T-cell (primary cell): Measurements from ENCODE around the gene MYMK. TPM values are rescaled to one million over a fixed set of nuclear protein-coding genes. Genes with fewer than 3 reads are reported as not detected.

Experiments
- ATAC-seq, 4 experiments: fragments of 200-7000 bp in 3 of 4; fragments of 150-1000 bp in 1 of 4; cut with Tn5 transposase; replicated peaks in 1 of 4; 1 replicate in 3 of 4; 2 replicates in 1 of 4; pipeline ENCODE4 v1.10.0; 2021; ENCODE audit warnings: moderate library complexity in 3 of 4, mild to moderate bottlenecking in 2 of 4, moderate number of reproducible peaks in 1 of 4
- CTCF ChIA-PET, 2 donors: fragments of 300-600 bp; sonication (Branson Sonifier 250); formaldehyde crosslinking; loops; one replicate each; lab custom pipeline; 2022; ENCODE audit warnings: antibody characterized with exemption in 2 of 2; lab: Charles Lee
- POLR2A ChIA-PET, 2 donors: fragments of 300-600 bp; sonication (Branson Sonifier 250); formaldehyde crosslinking; loops; one replicate each; lab custom pipeline; 2022; ENCODE audit warnings: antibody characterized with exemption in 2 of 2; lab: Charles Lee
- DNase-seq, 35 experiments: peaks; one replicate each; pipeline versions ENCODE4 v3.0.0 to v3.0.0-alpha.2; 2013 to 2023
- H3K27ac ChIP-seq: one replicate; pipeline ENCODE4 v1.5.1; 2013; ENCODE audit warnings: low read length
- H3K27me3 ChIP-seq, 2 experiments: replicated peaks in 1 of 2; 1 replicate in 1 of 2; 2 replicates in 1 of 2; pipeline versions ENCODE4 v1.6.1 to v1.7.0; 2013; ENCODE audit warnings: low read length in 1 of 2, mixed read lengths in 1 of 2; ENCODE audit not compliant: control insufficient read depth in 2 of 2, insufficient read depth in 2 of 2; ENCODE audit errors: extremely low read depth in 1 of 2
- H3K36me3 ChIP-seq, 2 donors: 1 replicate in 1 of 2; 2 replicates in 1 of 2; pipeline versions ENCODE4 v1.6.1 to v1.7.0; 2013; ENCODE audit warnings: low read length in 1 of 2; ENCODE audit not compliant: control insufficient read depth in 2 of 2, insufficient read depth in 1 of 2; ENCODE audit errors: extremely low read depth in 1 of 2
- H3K4me1 ChIP-seq, 2 experiments: 1 replicate in 1 of 2; 2 replicates in 1 of 2; pipeline versions ENCODE4 v1.6.1 to v1.7.0; 2013; ENCODE audit warnings: low read length in 2 of 2, mixed read lengths in 1 of 2; ENCODE audit not compliant: insufficient read depth in 2 of 2, control insufficient read depth in 1 of 2; ENCODE audit errors: extremely low read depth in 1 of 2
- H3K4me3 ChIP-seq, 2 donors: 1 replicate in 1 of 2; 2 replicates in 1 of 2; pipeline versions ENCODE4 v1.5.1 to v1.7.0; 2013; ENCODE audit warnings: mild to moderate bottlenecking in 2 of 2, low read length in 1 of 2, moderate library complexity in 1 of 2; ENCODE audit not compliant: control insufficient read depth in 1 of 2; ENCODE audit errors: extremely low read depth in 1 of 2
- H3K9me3 ChIP-seq: 2 replicates; pipeline ENCODE4 v1.7.0; 2013
- H3K27ac Mint-ChIP-seq, 2 donors: one replicate each; pipeline ENCODE4 v1.8.0; 2020 to 2021; ENCODE audit warnings: mild to moderate bottlenecking in 2 of 2, mixed read lengths in 2 of 2
- H3K27me3 Mint-ChIP-seq, 2 donors: one replicate each; pipeline ENCODE4 v1.8.0; 2021 to 2022; ENCODE audit warnings: mixed read lengths in 2 of 2
- H3K36me3 Mint-ChIP-seq: one replicate; pipeline ENCODE4 v1.8.0; 2021; ENCODE audit warnings: mixed read lengths
- H3K4me1 Mint-ChIP-seq, 3 donors: one replicate each; pipeline ENCODE4 v1.8.0; 2020 to 2022; ENCODE audit warnings: mixed read lengths in 3 of 3, mild to moderate bottlenecking in 1 of 3
- H3K4me3 Mint-ChIP-seq, 3 donors: one replicate each; pipeline ENCODE4 v1.8.0; 2020 to 2022; ENCODE audit warnings: mild to moderate bottlenecking in 3 of 3, mixed read lengths in 3 of 3, moderate library complexity in 3 of 3
- H3K9me3 Mint-ChIP-seq, 3 donors: one replicate each; pipeline ENCODE4 v1.8.0; 2020 to 2022; ENCODE audit warnings: mixed read lengths in 3 of 3
- WGBS: methylation state at CpG from one replicate; pipeline ENCODE4 v1.1.5; 2013; ENCODE audit warnings: missing lambda C conversion rate; ENCODE audit not compliant: insufficient coverage; 5-methylcytosine and 5-hydroxymethylcytosine counted together
- total RNA-seq, 35 experiments: library from RNA in 6 of 35; stranded (reverse) in 6 of 35; fragments of 120-200 nt in 1 of 35; gene quantifications; one replicate each; pipeline versions ENCODE4 v1.2.1 to v1.2.4 and lab custom pipeline; 2013 to 2026

The MYMK gene
- total RNA-seq, 5 donors from 2014 or later (not counting 1 experiment from before 2014, with no cell fraction given): not detected

DNA sequence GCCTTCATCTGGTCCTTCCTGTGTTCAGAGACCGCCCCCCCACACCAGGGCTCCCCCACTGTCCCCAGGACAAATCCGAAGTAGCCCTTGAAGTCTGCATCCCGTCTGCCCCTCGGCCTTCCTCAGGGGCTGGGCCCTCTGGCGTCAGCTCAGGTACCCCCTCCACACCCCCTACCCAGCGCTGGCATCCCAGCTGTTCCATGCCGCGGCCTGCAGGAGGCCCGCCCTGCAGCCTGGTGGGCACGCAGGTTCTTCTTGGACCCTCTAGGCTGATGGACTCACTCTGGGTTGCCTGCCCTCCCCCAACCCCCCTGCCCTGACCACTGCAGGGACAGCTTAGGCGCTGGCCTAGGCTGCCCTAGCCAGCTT, 52.5 kb downstream of the MYMK start:
- no peaks in the 10 kb centered on the region for H3K27me3 Mint-ChIP-seq
- ChIA-PET CTCF (no interaction called here), POLR2A (no interaction called here)
- Histone ChIP-seq H3K4me1 (peaks cover 0 to 8% of the 10 kb centered on the region in 2 experiments), H3K4me3 (no peak overlapping the region), H3K36me3 (peaks cover 0 to 12% of the 10 kb centered on the region in 2 donors), H3K9me3 (no peaks in the 10 kb centered on the region), H3K27ac (no peak overlapping the region), H3K27me3 (no peaks in the 10 kb centered on the region)
- H3K4me3 Mint-ChIP-seq: no peak overlapping the region
- WGBS: 89% methylated on average over 9 of the region's 11 CpGs
- DNase-seq (no peak), ATAC-seq (no peak)
- H3K27ac Mint-ChIP-seq: no peak overlapping the region
- no peaks in the 10 kb centered on the region for H3K36me3 Mint-ChIP-seq
- no peaks in the 10 kb centered on the region for H3K9me3 Mint-ChIP-seq
- peaks cover 0 to 5% (median 2%) of the 10 kb centered on the region in 3 donors for H3K4me1 Mint-ChIP-seq

DNA sequence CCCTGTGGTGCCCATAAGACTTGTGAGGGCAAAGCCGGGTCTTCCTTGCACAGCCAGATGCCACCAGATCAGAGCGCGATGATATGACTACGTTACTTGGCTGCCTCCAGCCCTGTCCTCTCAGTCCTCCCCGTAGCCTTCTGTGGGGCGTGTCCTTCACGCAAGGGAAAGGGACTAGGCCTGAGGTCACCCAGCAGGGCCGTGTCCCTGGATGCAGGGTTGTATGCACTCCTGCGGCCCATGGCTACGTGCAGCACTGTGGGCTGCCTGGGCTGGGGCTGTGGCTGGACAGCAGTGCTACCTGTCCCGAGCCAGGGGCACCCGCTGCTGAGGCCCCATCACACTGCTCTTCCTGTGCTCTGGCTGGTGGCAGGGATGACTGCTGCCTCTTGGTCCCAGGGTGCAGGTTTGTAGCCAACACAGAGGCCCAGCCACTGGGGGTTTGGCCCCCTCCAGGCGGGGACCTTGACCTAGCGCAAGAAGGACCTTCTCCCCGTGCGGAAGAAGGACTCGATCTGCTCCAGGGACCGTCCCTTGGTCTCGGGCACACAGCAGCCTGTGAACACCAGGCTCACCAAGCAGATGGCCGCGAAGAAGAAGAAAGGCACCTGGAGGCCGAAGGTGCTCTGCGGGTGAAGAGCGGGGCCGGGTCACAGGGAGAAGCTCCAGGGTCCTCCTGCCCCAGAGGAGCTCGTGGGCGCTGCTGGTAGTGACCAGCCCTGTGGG, 53.0 kb downstream of the MYMK start:
- Mint-ChIP-seq H3K9me3 (no peaks in the 10 kb centered on the region), H3K4me1 (peaks cover 0 to 5% (median 2%) of the 10 kb centered on the region in 3 donors), H3K4me3 (no peak overlapping the region), H3K27me3 (no peaks in the 10 kb centered on the region), H3K36me3 (no peaks in the 10 kb centered on the region), H3K27ac (peak overlapping the region in 1 of 2 donors; percentile 31)
- DNase-seq (no peak), ATAC-seq (no peak)
- WGBS: 93% methylated on average over 24 of the region's 27 CpGs
- Histone ChIP-seq H3K36me3 (peaks cover 0 to 12% of the 10 kb centered on the region in 2 donors), H3K27me3 (no peaks in the 10 kb centered on the region), H3K27ac (no peak overlapping the region), H3K4me3 (no peak overlapping the region), H3K9me3 (no peaks in the 10 kb centered on the region), H3K4me1 (peaks cover 0 to 8% of the 10 kb centered on the region in 2 experiments)
- CTCF ChIA-PET: interaction anchor here in 1 of 2 donors (0.6 kb wide), 1 partner anchor 93 kb away, joined by 3 read pairs; no protein-coding TSS in a partner anchor
- POLR2A ChIA-PET: no interaction called here

DNA sequence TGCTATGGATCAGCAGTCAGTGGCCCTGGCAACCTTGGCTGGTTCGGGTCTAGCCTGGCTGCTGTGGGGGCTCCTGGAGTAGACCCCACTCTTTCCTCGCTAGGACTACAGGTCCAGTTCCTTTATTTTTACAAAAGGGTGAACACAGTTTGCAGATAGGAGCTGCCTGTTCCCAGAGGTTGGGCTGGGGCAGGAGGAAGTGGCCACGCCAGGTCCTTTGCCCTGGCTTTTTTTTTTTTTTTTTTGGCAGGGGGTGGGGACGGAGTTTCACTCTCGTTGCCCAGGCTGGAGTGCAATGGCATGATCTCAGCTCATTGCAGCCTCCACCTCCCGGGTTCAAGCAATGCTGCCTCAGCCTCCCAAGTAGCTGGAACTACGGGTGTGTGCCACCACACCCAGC, 53.8 kb downstream of the MYMK start:
- Histone ChIP-seq H3K9me3 (no peaks in the 10 kb centered on the region), H3K4me1 (peaks cover 0 to 8% of the 10 kb centered on the region in 2 experiments), H3K27me3 (no peaks in the 10 kb centered on the region), H3K27ac (no peak overlapping the region), H3K4me3 (no peak overlapping the region), H3K36me3 (peaks cover 0 to 12% of the 10 kb centered on the region in 2 donors)
- POLR2A ChIA-PET: no interaction called here
- ATAC-seq (no peak), DNase-seq (no peak)
- H3K4me1 Mint-ChIP-seq: peaks cover 0 to 3% (median 2%) of the 10 kb centered on the region in 3 donors
- no peaks in the 10 kb centered on the region for H3K36me3 Mint-ChIP-seq
- 82% methylated on average over 3 of the region's 7 CpGs for WGBS
- H3K4me3 Mint-ChIP-seq: no peak overlapping the region
- H3K9me3 Mint-ChIP-seq: no peaks in the 10 kb centered on the region
- no peak overlapping the region for H3K27ac Mint-ChIP-seq
- CTCF ChIA-PET: interaction anchor here in 1 of 2 donors (0.6 kb wide), 1 partner anchor 92 kb away, joined by 3 read pairs; no protein-coding TSS in a partner anchor
- no peaks in the 10 kb centered on the region for H3K27me3 Mint-ChIP-seq

DNA sequence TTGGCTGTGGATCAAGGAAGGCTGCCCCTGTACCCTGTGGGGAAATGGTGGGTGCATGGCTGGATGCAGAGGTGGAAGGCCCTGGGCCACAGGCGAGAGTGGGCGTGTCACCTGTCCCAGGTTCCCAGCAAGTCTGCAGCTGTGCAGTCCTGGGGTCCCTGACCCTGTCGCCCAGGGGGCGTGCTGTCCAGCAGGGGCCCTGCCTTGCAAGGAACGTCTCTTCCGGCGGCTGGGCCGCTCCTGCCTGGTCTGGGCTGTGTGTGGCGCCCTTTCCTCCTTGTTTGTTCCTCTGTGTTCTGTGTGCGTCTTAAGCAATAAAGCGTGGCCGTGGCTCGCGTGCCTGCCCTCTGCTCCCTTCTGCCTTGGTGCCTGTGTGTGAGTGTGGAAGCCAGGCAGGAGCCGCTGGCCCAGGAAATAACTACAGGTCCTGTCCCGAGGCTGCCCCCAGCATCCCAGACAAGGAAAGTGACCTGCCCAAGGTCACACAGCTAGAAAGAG, 54.3 kb downstream of the MYMK start:
- WGBS: 86% methylated on average over 11 of the region's 16 CpGs
- ChIA-PET CTCF (interaction anchor here in 1 of 2 donors (0.5 kb wide), 1 partner anchor 32 kb away, joined by 3 read pairs; no protein-coding TSS in a partner anchor), POLR2A (no interaction called here)
- H3K27ac ChIP-seq: no peak overlapping the region
- peaks cover 0 to 8% of the 10 kb centered on the region in 2 experiments for H3K4me1 ChIP-seq
- no peak for DNase-seq
- no peak for ATAC-seq
- H3K4me3 ChIP-seq: no peak overlapping the region
- peaks cover 0 to 12% of the 10 kb centered on the region in 2 donors for H3K36me3 ChIP-seq
- no peaks in the 10 kb centered on the region for H3K9me3 ChIP-seq
- Mint-ChIP-seq H3K9me3 (no peaks in the 10 kb centered on the region), H3K27ac (no peak overlapping the region), H3K27me3 (no peaks in the 10 kb centered on the region), H3K4me3 (no peak overlapping the region), H3K36me3 (no peaks in the 10 kb centered on the region), H3K4me1 (peaks cover 0 to 3% (median 2%) of the 10 kb centered on the region in 3 donors)
- no peaks in the 10 kb centered on the region for H3K27me3 ChIP-seq

DNA sequence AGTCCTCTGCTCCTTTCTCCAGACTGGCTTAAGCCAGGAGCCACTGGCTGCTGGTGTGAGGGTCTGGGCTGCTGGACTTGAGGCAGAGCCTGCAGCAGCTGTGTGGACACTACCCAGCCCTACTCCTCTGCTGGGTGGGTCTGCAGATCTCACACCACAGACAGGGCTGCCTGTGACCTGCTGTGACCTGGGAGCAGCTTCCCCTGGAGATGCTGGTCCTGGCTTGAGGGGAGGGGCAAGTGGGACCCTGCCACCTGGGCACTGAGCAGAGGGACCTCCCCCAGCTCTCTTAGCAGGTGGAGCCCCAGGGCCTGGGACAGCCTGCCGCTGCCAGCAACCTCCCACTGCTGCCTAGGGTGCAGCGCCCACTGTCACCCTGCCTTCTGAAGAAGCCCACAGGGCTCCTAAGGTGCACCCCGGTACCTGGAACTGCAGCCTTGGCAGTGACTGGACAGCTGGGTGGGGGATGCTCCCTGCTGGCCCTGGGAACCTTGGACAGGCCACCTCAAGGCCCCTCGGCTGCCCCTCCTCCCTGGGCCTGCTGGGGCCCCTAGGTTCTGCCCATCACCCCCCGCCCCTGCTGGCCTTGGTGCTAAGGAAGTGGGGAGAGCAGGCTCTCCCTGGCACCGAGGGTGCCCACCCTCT, 55.9 kb downstream of the MYMK start:
- ChIA-PET POLR2A (no interaction called here), CTCF (no interaction called here)
- H3K4me3 Mint-ChIP-seq: no peak overlapping the region
- H3K9me3 Mint-ChIP-seq: no peaks in the 10 kb centered on the region
- DNase-seq (no peak), ATAC-seq (peak in 1 of 4 experiments; percentile 8)
- H3K27me3 ChIP-seq: no peaks in the 10 kb centered on the region
- 87% methylated on average over 3 of the region's 6 CpGs for WGBS
- no peaks in the 10 kb centered on the region for H3K4me1 ChIP-seq
- no peaks in the 10 kb centered on the region for H3K36me3 Mint-ChIP-seq
- H3K27ac ChIP-seq: no peak overlapping the region
- H3K4me1 Mint-ChIP-seq: no peaks in the 10 kb centered on the region
- H3K27me3 Mint-ChIP-seq: no peaks in the 10 kb centered on the region
- H3K4me3 ChIP-seq: no peak overlapping the region
- peaks cover 0 to 7% of the 10 kb centered on the region in 2 donors for H3K36me3 ChIP-seq
- H3K27ac Mint-ChIP-seq: no peak overlapping the region
- H3K9me3 ChIP-seq: no peaks in the 10 kb centered on the region

DNA sequence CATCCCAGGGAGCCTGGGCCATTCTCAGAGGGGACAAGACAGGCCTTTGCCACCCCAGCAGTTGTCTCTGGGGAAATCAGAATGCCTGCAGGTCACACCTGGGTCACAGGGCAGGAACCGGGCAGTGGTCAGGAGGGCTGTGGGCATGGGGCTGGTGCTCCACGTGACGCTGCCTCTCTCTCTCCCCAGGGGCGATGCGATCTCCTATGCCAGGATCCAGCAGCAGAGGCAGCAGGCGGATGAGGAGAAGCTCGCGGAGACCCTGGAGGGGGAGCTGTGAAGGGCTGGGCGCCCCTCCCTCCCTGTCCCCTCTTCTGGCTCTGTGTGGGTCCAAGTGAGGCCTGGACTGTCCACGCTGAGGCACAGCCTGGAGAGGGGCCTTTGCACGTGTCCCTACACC, 56.4 kb downstream of the MYMK start:
- DNase-seq (no peak), ATAC-seq (no peak)
- Histone ChIP-seq H3K36me3 (peaks cover 0 to 6% of the 10 kb centered on the region in 2 donors), H3K27me3 (no peaks in the 10 kb centered on the region), H3K4me1 (no peaks in the 10 kb centered on the region), H3K9me3 (no peaks in the 10 kb centered on the region), H3K27ac (no peak overlapping the region), H3K4me3 (no peak overlapping the region)
- ChIA-PET CTCF (no interaction called here), POLR2A (no interaction called here)
- H3K27me3 Mint-ChIP-seq: no peaks in the 10 kb centered on the region
- no peaks in the 10 kb centered on the region for H3K4me1 Mint-ChIP-seq
- WGBS: 81% methylated on average over 5 of the region's 11 CpGs
- no peaks in the 10 kb centered on the region for H3K36me3 Mint-ChIP-seq
- no peak overlapping the region for H3K4me3 Mint-ChIP-seq
- H3K9me3 Mint-ChIP-seq: no peaks in the 10 kb centered on the region
- H3K27ac Mint-ChIP-seq: no peak overlapping the region
